Activated CD4-positive, alpha-beta T cell treated with anti-CD3 and anti-CD28 coated beads, Interleukin-2, amount 50 U/mL, for 16 hours (primary cell): ENCODE measurements around the gene XPA.
"Not testable (repeated sequence)": the region's sequence is repeated elsewhere in the genome, so short reads cannot be mapped to it uniquely, and the experiment has no call there.

Experiments
- DNase-seq: peaks from one replicate; pipeline ENCODE4 v3.0.0-alpha.2; 2020

XPA gene

GRCh38 chr9:97703437-97704344, 6.6 kb upstream of the XPA start:
- DNase-seq = peak; percentile 78

DNA sequence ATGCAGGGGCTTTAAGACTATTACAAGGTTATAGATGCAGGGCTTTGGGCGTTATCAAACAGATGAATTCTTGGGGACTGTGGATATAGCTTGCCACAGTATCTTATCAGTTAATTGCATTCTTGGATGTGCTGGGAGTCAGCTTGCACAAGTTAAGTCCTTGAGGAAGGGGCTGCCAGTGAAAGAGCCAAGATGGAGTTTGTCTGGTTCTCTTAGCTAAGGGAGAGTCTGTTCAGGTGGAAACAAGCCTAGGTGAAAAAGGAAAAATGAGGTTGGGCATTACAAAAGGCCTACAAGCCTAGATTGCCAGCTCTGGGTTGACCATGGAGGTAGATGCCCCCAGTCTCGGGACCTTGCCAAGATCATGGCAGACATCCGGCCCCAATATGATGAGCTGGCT, 2.7 kb upstream of the XPA start:
- DNase-seq = not testable (repeated sequence)

DNA sequence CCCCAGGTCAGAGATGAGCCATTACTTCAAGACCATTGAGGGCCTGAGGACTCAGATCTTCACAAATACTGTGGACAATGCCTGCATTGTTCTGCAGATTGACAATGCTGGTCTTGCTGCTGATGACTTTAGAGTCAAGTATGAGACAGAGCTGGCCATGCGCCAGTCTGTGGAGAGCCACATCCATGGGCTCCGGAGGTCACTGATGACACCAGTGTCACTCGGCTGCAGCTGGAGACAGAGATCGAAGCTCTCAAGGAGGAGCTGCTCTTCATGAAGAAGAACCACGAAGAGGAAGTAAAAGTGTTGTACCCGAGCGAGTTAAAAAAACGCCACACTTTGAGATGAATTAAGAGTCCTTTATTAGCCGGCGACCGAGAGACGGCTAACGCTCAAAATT, 2.1 kb upstream of the XPA start:
- not testable (repeated sequence) for DNase-seq

- no peak for DNase-seq
Measured at GRCh38 chr9:97698865-97699264, 1.7 kb upstream of the XPA start.

GRCh38 chr9:97697837-97698236, 697 bp upstream of the XPA start:
- no peak for DNase-seq

- peak; percentile 51 for DNase-seq
Measured at GRCh38 chr9:97695995-97696802, 941 bp downstream of the XPA start.

DNA sequence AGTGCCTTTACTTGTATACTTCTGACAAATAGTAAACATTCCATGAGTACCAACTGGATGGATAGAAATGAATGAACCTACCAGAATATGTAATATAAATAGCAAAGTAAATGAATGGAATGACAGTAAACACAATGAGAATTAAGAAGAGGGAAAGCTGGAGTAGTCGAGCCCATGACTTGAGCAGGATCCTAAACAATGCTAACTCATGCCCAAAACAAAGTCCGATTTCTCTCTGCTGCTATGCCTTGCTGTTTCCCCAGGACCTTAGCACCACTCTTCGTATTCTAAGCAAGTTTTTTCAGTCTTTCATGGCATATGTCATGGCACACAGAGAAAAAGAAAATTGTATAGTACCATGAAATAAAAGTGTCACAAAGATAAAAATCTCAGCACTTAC, 1.8 kb downstream of the XPA start:
- DNase-seq = no peak

GRCh38 chr9:97694769-97695168, 2.4 kb downstream of the XPA start:
- DNase-seq = no peak

DNA sequence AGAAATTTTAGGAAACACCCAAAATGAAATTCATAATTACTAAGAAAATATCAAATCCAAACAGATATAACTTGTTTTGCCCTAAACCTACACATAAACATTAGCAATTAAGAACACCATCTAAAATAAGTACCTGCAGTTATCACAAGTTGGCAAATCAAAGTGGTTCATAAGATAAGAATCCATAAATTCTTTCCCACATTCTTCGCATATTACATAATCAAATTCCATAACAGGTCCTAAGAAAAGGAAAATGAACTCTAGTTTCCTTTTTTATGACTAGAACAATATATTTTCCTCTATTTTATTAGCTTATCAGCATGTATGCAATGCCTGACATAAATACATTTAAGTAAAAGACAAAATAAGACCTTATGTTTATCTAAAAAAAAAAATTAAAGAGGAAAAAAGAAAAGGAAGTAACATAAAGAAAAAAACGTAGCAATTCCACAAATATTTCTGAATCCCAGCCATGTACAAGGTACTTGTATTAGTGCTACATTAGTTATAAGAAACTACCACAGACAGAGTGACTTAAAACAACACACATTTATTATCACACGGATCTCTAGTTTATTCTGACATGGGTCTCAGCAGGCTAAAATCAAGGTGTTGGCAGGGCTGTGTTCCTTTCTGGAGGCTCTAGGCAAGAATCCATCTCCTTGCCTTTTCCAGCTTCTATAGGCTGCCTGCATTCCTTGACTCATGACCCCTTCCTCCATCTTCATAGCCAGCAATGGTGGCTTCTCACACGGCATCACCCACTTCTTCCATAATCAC, 7.5 kb downstream of the XPA start:
- DNase-seq = no peak

GRCh38 chr9:97688654-97689053, 8.5 kb downstream of the XPA start:
- no peak for DNase-seq

DNA sequence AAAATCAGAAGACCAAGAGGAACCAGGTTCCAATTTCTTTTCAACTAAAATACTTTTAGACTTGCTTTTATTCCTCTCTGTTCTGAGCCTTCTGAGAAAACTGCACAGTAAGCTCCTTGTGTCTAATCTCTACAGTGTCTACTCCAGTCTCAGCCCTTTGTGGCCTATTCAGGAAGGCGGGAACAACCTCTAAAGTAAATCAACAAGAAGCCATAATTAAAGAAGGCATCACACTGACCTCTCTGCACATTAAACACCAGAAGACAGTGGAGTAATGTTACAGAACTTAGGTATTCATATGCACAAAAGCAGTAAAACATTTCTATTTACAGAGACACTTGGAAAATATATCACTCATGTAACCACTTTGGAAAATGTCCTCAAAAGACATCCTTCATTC, 14.9 kb downstream of the XPA start:
- DNase-seq = no peak

GRCh38 chr9:97675655-97676054, 21.5 kb downstream of the XPA start:
- no peak for DNase-seq

GRCh38 chr9:97673922-97674321, 23.2 kb downstream of the XPA start:
- DNase-seq = no peak

- no peak for DNase-seq
Measured at GRCh38 chr9:97672403-97672802, 24.7 kb downstream of the XPA start.

GRCh38 chr9:97670586-97670985, 26.6 kb downstream of the XPA start:
- no peak for DNase-seq

DNA sequence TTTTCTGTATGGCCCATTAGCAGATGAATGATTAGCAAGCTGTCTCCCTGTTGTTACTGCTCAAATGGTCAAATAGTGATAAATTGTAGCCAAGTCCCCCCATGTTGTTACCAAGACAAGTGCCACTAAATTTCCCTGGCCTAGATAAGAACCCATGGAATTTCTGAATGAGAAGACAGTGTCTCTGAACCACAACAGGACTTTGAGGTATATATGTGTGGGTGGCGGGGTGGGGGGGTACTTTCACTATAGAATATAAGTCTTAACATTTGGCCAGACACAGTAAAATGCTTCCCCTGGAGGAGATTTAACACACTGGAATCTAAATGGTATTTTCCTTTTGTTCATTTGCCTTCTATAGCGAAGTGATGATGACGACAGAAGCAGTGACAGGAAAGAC, 28.7 kb downstream of the XPA start:
- DNase-seq = no peak

- peak; percentile 29 for DNase-seq
Measured at GRCh38 chr9:97666907-97667686, 30.0 kb downstream of the XPA start.

DNA sequence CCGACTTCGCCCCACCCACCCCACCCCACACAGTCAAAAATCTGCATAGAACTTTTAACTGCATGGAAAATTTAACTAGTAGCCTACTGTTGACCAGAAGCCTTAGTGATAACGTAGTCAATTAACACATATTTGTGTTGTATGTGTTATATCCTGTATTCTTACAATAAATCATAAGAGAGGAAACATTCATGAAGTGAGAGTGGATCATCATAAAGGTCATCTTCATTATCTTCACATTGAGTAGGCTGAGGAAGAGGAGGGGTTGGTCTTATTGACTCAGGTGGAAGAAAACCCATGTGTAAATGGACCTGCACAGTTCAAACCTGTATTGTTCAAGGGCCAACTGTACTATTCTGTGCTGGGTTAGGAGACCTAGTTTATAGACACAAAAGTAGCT, 31.4 kb downstream of the XPA start:
- no peak for DNase-seq

DNA sequence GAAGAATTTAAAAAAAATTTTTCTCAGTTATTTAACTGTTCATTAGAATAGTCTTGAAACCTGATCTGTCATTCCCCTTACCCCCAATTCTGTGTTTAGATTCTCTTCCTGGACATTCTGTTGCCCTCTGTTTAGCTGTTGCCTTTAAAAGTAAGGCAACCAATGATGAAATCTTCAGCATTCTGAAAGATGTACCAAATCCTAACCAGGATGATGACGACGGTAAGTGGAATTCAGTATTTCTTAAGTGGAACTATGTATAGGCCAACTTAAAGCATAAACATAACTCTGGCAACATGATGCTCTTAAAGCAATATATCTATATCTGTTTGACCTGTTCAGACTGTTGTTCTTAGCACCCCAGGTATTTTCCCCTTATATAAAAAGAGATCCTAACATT, 36.3 kb downstream of the XPA start:
- no peak for DNase-seq

- no peak for DNase-seq
Measured at GRCh38 chr9:97660340-97660739, 36.8 kb downstream of the XPA start.

DNA sequence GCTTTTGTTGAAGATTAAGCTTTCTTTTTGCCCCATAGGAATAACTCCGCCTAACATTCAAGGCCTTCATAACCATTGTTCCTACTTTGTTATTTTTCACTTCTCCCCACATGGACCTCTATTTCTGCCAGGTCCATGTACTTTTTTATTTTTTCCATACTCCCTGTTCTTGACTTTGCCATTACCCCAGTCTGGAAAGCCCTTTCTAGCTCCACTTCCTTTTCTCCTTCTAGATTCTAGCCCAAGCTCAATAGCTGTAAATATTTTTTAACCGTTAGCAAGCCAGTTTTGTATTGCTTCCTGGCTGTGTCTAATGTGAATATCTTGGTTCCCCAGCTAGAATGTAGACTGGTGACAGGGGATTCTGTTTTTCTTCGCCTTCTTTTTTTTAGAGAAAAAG, 37.4 kb downstream of the XPA start:
- DNase-seq = no peak

DNA sequence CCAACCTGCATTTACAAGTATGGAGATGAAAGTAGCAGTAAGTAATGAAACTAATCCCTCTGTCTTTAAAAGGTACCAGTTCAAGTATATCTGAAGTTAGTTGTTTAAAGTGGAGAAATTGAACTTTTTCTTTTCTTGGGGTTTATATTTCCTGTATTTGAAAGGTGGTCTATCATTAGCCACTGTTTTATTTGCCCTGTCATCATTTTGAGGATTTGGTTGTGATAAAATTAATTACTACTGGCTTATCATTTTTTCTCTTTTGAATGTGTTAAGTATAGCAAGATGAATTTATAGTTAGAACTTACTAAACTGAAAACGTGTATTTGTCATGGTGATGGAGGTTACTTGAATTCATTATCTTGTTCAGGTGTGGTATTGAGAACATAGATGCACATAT, 38.4 kb downstream of the XPA start:
- no peak for DNase-seq

GRCh38 chr9:97651646-97652045, 45.5 kb downstream of the XPA start:
- no peak for DNase-seq
